ENCODE results near the gene MAP3K9. TPM values are rescaled to one million over a fixed set of nuclear protein-coding genes. Genes with fewer than 3 reads are reported as not detected.

Gene MAP3K9
- total RNA-seq, 2 donors from 2014 or later = 10.6 to 13.0 TPM

- Histone ChIP-seq H3K27ac (no peak overlapping the region), H3K9me3 (no peaks in the 10 kb centered on the region), H3K27me3 (no peaks in the 10 kb centered on the region), H3K36me3 (no peaks in the 10 kb centered on the region), H3K9ac (ENCODE audit: low read depth in 2 of 2, low read length in 2 of 2) (no peak overlapping the region), H3K4me3 (no peak overlapping the region), H3K4me1 (no peaks in the 10 kb centered on the region)
- intact Hi-C loops (cut with DNase I) = no loop called here
- TF ChIP-seq CTCF (IDR thresholded peaks at IDR 0.05) = no peak
- DNase-seq = peak; percentile 22
Measured at GRCh38 chr14:70780396-70781075, 28.8 kb downstream of the MAP3K9 start.

DNA sequence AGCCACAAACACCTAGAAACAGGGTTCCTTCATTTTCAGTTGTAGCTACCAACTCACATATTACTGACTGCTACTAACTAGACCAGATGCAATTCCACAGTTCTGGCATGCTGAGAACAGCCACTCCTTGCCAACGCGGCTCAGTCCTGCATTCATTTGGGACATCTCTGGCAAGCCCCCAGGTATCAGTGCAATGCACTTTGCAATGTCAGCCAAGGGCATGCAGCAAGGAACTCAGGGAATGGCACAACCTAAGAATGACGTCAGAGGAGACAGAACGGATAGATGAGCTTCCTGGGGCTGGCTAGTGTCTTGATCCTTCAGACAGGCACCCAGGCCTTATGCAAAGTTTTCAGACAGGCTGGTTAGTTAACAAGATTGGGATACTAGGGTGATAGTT, 29.6 kb downstream of the MAP3K9 start:
- Histone ChIP-seq H3K9me3 (no peaks in the 10 kb centered on the region), H3K36me3 (no peaks in the 10 kb centered on the region), H3K4me3 (no peak overlapping the region), H3K4me1 (no peaks in the 10 kb centered on the region), H3K27ac (no peak overlapping the region), H3K27me3 (no peaks in the 10 kb centered on the region), H3K9ac (ENCODE audit: low read depth in 2 of 2, low read length in 2 of 2) (no peak overlapping the region)
- no peak for DNase-seq
- intact Hi-C loops (cut with DNase I) = no loop called here
- TF ChIP-seq CTCF (IDR thresholded peaks at IDR 0.05) = no peak

DNA sequence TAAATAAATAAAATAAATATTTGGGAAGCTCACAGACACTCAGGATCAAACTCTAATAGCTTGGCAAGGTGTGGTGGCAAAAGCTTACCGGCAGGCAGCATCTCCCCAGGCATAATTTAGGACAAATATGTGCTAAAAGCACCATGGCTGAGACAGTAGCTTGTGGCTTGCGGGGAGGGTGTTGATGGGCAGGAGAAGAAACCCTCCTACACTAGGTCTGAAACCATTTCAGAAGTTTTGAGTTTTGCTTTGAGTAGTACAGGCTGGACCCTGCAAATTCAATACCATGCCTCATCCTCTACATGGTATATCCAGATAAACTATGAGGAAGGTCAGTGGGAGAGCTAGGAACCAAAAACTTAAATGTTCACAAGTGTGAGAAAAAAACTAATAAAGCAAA, 33.1 kb downstream of the MAP3K9 start:
- H3K4me3 ChIP-seq = no peak overlapping the region
- H3K36me3 ChIP-seq = no peaks in the 10 kb centered on the region
- no peaks in the 10 kb centered on the region for H3K4me1 ChIP-seq
- intact Hi-C loops (cut with DNase I) = no loop called here
- DNase-seq = no peak
- H3K27me3 ChIP-seq = no peaks in the 10 kb centered on the region
- no peaks in the 10 kb centered on the region for H3K9me3 ChIP-seq
- H3K9ac ChIP-seq (ENCODE audit: low read depth in 2 of 2, low read length in 2 of 2) = no peak overlapping the region
- no peak for TF ChIP-seq CTCF (IDR thresholded peaks at IDR 0.05)
- no peak overlapping the region for H3K27ac ChIP-seq

GRCh38 chr14:70773182-70773862, 36.0 kb downstream of the MAP3K9 start:
- Histone ChIP-seq H3K27me3 (no peaks in the 10 kb centered on the region), H3K9me3 (no peaks in the 10 kb centered on the region), H3K4me1 (no peaks in the 10 kb centered on the region), H3K4me3 (no peak overlapping the region), H3K36me3 (no peaks in the 10 kb centered on the region), H3K9ac (ENCODE audit: low read depth in 2 of 2, low read length in 2 of 2) (no peak overlapping the region), H3K27ac (no peak overlapping the region)
- no peak for TF ChIP-seq CTCF (IDR thresholded peaks at IDR 0.05)
- intact Hi-C loops (cut with DNase I) = no loop called here
- no peak for DNase-seq

DNA sequence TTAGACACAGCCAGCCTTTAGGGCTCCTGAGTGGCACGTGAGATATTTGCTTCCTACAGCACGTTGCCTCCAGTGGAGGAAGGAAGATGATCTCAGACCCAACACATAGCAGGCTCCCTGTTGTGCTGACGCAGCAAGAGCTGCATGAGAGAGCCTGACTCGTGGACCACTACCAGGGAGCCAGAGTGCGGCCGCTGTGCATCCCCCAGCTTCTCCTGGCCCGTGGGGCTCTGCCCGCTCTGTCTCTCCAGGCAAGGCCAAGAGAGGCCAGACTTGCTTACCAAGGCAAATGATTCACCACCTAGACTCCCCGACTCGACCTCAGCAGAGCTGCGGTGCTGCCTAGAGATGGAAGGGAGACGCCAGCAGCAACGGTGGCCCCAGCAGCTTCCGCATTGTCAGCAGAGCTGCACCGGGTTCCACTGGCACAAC, 37.5 kb downstream of the MAP3K9 start:
- H3K9me3 ChIP-seq = no peaks in the 10 kb centered on the region
- no peaks in the 10 kb centered on the region for H3K36me3 ChIP-seq
- no peak overlapping the region for H3K4me3 ChIP-seq
- no peak overlapping the region for H3K27ac ChIP-seq
- H3K4me1 ChIP-seq = no peaks in the 10 kb centered on the region
- no peak overlapping the region for H3K9ac ChIP-seq (ENCODE audit: low read depth in 2 of 2, low read length in 2 of 2)
- intact Hi-C loops (cut with DNase I) = no loop called here
- TF ChIP-seq CTCF (IDR thresholded peaks at IDR 0.05) = no peak
- no peaks in the 10 kb centered on the region for H3K27me3 ChIP-seq
- no peak for DNase-seq
